Parathyroid adenoma (tissue), 2 donors: ENCODE data around the gene PAAF1.
"Not testable (repeated sequence)": the region's sequence is repeated elsewhere in the genome, so short reads cannot be mapped to it uniquely, and the experiment has no call there.

Experiments
- H2AFZ ChIP-seq: fragments of 300-600 bp; sonication (generic); one replicate; pipeline ENCODE4 v1.7.0; 2017; ENCODE audit warnings: antibody characterized with exemption, mild to moderate bottlenecking
- H3K27ac ChIP-seq: fragments of 300-600 bp; sonication (generic); one replicate; pipeline ENCODE4 v1.7.0; 2017
- H3K27me3 ChIP-seq: fragments of 300-600 bp; sonication (generic); one replicate; pipeline ENCODE4 v1.7.0; 2017; ENCODE audit warnings: low read length; ENCODE audit not compliant: control insufficient read depth, insufficient read depth
- H3K36me3 ChIP-seq: fragments of 300-600 bp; sonication (generic); one replicate; pipeline ENCODE4 v1.7.0; 2017; ENCODE audit warnings: low read length; ENCODE audit not compliant: control insufficient read depth, insufficient read depth
- H3K4me1 ChIP-seq: fragments of 300-600 bp; sonication (generic); one replicate; pipeline ENCODE4 v1.7.0; 2017; ENCODE audit warnings: control low read depth
- H3K4me2 ChIP-seq: fragments of 300-600 bp; sonication (generic); one replicate; pipeline ENCODE4 v1.7.0; 2017; ENCODE audit warnings: low read length
- H3K4me3 ChIP-seq: fragments of 300-600 bp; sonication (generic); one replicate; pipeline ENCODE4 v1.7.0; 2017; ENCODE audit warnings: low read depth, low read length
- H3K79me2 ChIP-seq: fragments of 300-600 bp; sonication (generic); one replicate; pipeline ENCODE4 v1.7.0; 2017; ENCODE audit warnings: control low read depth
- H3K9ac ChIP-seq: fragments of 300-600 bp; sonication (generic); one replicate; pipeline ENCODE4 v1.7.0; 2017; ENCODE audit warnings: mild to moderate bottlenecking
- H3K9me3 ChIP-seq: fragments of 300-600 bp; sonication (generic); one replicate; pipeline ENCODE4 v1.7.0; 2017; ENCODE audit warnings: low read length; ENCODE audit not compliant: control insufficient read depth
- TF ChIP-seq, protein P1 (sequence below): fragments of 300-600 bp; sonication (generic); IDR thresholded peaks from one replicate; pipeline ENCODE4 v1.7.0; 2017; ENCODE audit warnings: antibody characterized with exemption, mild to moderate bottlenecking
- donor health status: primary hyperparathyroidism.

PAAF1 gene

GRCh38 chr11:73929388-73929787, 52.6 kb downstream of the PAAF1 start:
- Histone ChIP-seq H3K36me3 (no peaks in the 10 kb centered on the region), H3K9ac (no peak overlapping the region), H3K9me3 (no peaks in the 10 kb centered on the region), H3K27ac (no peak overlapping the region), H3K4me2 (no peak overlapping the region), H2AFZ (no peak overlapping the region), H3K4me3 (no peak overlapping the region), H3K27me3 (no peaks in the 10 kb centered on the region), H3K79me2 (no peaks in the 10 kb centered on the region), H3K4me1 (no peaks in the 10 kb centered on the region)
- TF ChIP-seq, protein P1, sequence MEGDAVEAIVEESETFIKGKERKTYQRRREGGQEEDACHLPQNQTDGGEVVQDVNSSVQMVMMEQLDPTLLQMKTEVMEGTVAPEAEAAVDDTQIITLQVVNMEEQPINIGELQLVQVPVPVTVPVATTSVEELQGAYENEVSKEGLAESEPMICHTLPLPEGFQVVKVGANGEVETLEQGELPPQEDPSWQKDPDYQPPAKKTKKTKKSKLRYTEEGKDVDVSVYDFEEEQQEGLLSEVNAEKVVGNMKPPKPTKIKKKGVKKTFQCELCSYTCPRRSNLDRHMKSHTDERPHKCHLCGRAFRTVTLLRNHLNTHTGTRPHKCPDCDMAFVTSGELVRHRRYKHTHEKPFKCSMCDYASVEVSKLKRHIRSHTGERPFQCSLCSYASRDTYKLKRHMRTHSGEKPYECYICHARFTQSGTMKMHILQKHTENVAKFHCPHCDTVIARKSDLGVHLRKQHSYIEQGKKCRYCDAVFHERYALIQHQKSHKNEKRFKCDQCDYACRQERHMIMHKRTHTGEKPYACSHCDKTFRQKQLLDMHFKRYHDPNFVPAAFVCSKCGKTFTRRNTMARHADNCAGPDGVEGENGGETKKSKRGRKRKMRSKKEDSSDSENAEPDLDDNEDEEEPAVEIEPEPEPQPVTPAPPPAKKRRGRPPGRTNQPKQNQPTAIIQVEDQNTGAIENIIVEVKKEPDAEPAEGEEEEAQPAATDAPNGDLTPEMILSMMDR: no peak

DNA sequence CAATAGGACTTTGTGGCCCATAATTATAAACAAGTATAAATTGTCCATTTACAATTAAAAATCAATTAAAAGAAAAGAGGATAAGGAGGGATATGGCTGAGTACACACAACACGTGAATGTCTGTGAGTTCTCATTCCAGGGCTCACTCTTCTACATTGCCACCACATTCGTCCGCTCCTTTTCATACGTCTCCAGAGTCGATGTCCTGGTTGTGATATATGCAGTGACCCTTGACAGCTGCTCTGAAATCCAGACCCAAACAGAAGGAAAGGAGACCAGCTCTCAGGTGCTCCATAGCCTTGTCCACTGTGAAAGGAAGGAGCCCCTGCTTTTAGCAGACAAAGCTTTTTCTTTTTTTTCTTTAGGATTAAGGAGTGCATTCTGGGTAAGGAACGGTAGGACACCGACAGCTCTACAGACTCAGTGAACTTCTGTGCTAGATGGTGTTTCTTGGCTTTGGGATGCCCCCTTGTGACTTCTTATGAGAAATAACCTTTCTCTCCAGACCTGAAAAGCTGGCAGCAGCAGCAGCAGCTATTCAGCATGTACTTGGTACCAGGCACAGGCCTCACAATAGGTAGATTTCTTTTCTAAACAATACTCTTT, 54.3 kb downstream of the PAAF1 start:
- Histone ChIP-seq H3K27me3 (no peaks in the 10 kb centered on the region), H3K4me3 (no peak overlapping the region), H3K9me3 (no peaks in the 10 kb centered on the region), H3K4me1 (no peaks in the 10 kb centered on the region), H3K4me2 (no peak overlapping the region), H3K36me3 (no peaks in the 10 kb centered on the region), H3K27ac (no peak overlapping the region), H3K9ac (no peak overlapping the region), H2AFZ (peak overlapping the region; percentile 42), H3K79me2 (no peaks in the 10 kb centered on the region)
- TF ChIP-seq, protein P1: peak; percentile 26

GRCh38 chr11:73931951-73932350, 55.2 kb downstream of the PAAF1 start:
- Histone ChIP-seq H3K9me3 (no peaks in the 10 kb centered on the region), H3K27ac (no peak overlapping the region), H3K36me3 (no peaks in the 10 kb centered on the region), H3K4me1 (no peaks in the 10 kb centered on the region), H3K9ac (no peak overlapping the region), H3K4me3 (no peak overlapping the region), H3K4me2 (no peak overlapping the region), H3K79me2 (no peaks in the 10 kb centered on the region), H2AFZ (no peak overlapping the region), H3K27me3 (no peaks in the 10 kb centered on the region)
- TF ChIP-seq, protein P1: no peak

DNA sequence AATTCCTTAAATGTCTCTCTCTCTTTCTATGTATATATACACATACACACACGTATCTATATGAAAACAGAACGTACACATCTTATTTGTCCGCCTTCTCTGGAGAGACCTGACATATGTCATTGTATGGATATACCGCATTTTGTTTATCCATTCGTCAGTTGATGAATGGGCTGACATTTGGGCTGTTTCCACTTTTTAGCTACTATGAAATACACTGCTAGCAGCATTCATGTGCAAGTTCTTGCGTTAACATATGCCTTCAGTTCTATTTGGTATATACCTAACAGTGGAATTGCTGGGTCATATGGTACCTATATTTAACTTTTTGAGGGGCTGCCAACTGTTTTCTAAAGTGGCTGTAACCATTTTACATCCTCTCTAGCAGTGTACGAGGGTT, 56.0 kb downstream of the PAAF1 start:
- Histone ChIP-seq H2AFZ (no peak overlapping the region), H3K4me2 (no peak overlapping the region), H3K27ac (no peak overlapping the region), H3K9ac (no peak overlapping the region), H3K9me3 (no peaks in the 10 kb centered on the region), H3K36me3 (no peaks in the 10 kb centered on the region), H3K4me1 (no peaks in the 10 kb centered on the region), H3K79me2 (no peaks in the 10 kb centered on the region), H3K27me3 (no peaks in the 10 kb centered on the region), H3K4me3 (no peak overlapping the region)
- TF ChIP-seq, protein P1: no peak

DNA sequence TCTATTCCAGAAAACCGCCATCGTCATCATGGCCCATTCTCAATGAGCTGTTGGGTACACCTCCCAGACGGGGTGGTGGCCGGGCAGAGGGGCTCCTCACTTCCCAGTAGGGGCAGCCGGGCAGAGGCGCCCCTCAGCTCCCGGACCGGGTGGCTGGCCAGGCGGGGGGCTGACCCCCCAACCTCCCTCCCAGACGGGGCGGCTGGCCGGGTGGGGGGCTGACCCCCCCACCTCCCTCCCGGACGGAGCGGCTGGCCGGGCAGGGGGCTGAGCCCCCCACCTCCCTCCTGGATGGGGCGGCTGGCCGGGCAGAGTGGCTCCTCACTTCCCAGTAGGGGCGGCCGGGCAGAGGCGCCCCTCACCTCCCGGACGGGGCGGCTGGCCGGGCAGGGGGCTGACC, 59.2 kb downstream of the PAAF1 start:
- not testable (repeated sequence) for H3K27me3 ChIP-seq, H3K9ac ChIP-seq, H3K36me3 ChIP-seq, H3K4me2 ChIP-seq, H3K79me2 ChIP-seq, H2AFZ ChIP-seq, H3K27ac ChIP-seq, H3K4me1 ChIP-seq, H3K4me3 ChIP-seq, H3K9me3 ChIP-seq
